Measurements from ENCODE around the gene METTL26.

METTL26 gene

GRCh38 chr16:654034-654433 lies 17.9 kb upstream of the METTL26 start:
- no peak overlapping the region for H3K27ac ChIP-seq (ENCODE audit: low read length)
- no peak overlapping the region for H3K9ac ChIP-seq (ENCODE audit: low read length in 2 of 2)
- no peaks in the 10 kb centered on the region for H3K27me3 ChIP-seq (ENCODE audit: control insufficient read depth in 1 of 2, insufficient read depth in 2 of 2, low read length in 2 of 2)
- peaks cover 0 to 3% of the 10 kb centered on the region in 2 donors for H3K36me3 ChIP-seq (ENCODE audit: control insufficient read depth in 2 of 2, insufficient read depth in 2 of 2, low read length in 2 of 2)
- H3K9me3 ChIP-seq (ENCODE audit: control insufficient read depth in 2 of 2, low read length in 2 of 2), result no peaks in the 10 kb centered on the region
- H3K4me1 ChIP-seq (ENCODE audit: control insufficient read depth, insufficient read depth, low read length), result peaks cover 13% of the 10 kb centered on the region
- H3K4me3 ChIP-seq (ENCODE audit: low read length in 2 of 2), result no peak overlapping the region

- H3K4me1 ChIP-seq (ENCODE audit: control insufficient read depth, insufficient read depth, low read length), result peaks cover 25% of the 10 kb centered on the region
- no peaks in the 10 kb centered on the region for H3K36me3 ChIP-seq (ENCODE audit: control insufficient read depth in 2 of 2, insufficient read depth in 2 of 2, low read length in 2 of 2)
- no peak overlapping the region for H3K4me3 ChIP-seq (ENCODE audit: low read length in 2 of 2)
- H3K9me3 ChIP-seq (ENCODE audit: control insufficient read depth in 2 of 2, low read length in 2 of 2), result no peaks in the 10 kb centered on the region
- no peak overlapping the region for H3K27ac ChIP-seq (ENCODE audit: low read length)
- H3K27me3 ChIP-seq (ENCODE audit: control insufficient read depth in 1 of 2, insufficient read depth in 2 of 2, low read length in 2 of 2), result no peaks in the 10 kb centered on the region
- H3K9ac ChIP-seq (ENCODE audit: low read length in 2 of 2), result no peak overlapping the region
These were observed 16.6 kb upstream of the METTL26 start for GRCh38 chr16:652454-653305.

- no peak overlapping the region for H3K27ac ChIP-seq (ENCODE audit: low read length)
- H3K4me3 ChIP-seq (ENCODE audit: low read length in 2 of 2), result no peak overlapping the region
- H3K4me1 ChIP-seq (ENCODE audit: control insufficient read depth, insufficient read depth, low read length), result peaks cover 30% of the 10 kb centered on the region
- no peak overlapping the region for H3K9ac ChIP-seq (ENCODE audit: low read length in 2 of 2)
- H3K27me3 ChIP-seq (ENCODE audit: control insufficient read depth in 1 of 2, insufficient read depth in 2 of 2, low read length in 2 of 2), result no peaks in the 10 kb centered on the region
- no peaks in the 10 kb centered on the region for H3K9me3 ChIP-seq (ENCODE audit: control insufficient read depth in 2 of 2, low read length in 2 of 2)
- H3K36me3 ChIP-seq (ENCODE audit: control insufficient read depth in 2 of 2, insufficient read depth in 2 of 2, low read length in 2 of 2), result no peaks in the 10 kb centered on the region
These were observed 15.7 kb upstream of the METTL26 start for GRCh38 chr16:651844-652243.

GRCh38 chr16:649631-650030 lies 13.5 kb upstream of the METTL26 start:
- Histone ChIP-seq H3K4me3 (ENCODE audit: low read length in 2 of 2) (peak overlapping the region; percentile 76 to 78), H3K4me1 (ENCODE audit: control insufficient read depth, insufficient read depth, low read length) (peaks cover 38% of the 10 kb centered on the region), H3K9me3 (ENCODE audit: control insufficient read depth in 2 of 2, low read length in 2 of 2) (no peaks in the 10 kb centered on the region), H3K9ac (ENCODE audit: low read length in 2 of 2) (peak overlapping the region; percentile 74 to 93), H3K36me3 (ENCODE audit: control insufficient read depth in 2 of 2, insufficient read depth in 2 of 2, low read length in 2 of 2) (no peaks in the 10 kb centered on the region), H3K27ac (ENCODE audit: low read length) (no peak overlapping the region), H3K27me3 (ENCODE audit: control insufficient read depth in 1 of 2, insufficient read depth in 2 of 2, low read length in 2 of 2) (no peaks in the 10 kb centered on the region)

GRCh38 chr16:648781-649589 lies 12.9 kb upstream of the METTL26 start, which contains the start of gene WDR90:
Gene WDR90, plus strand, starts transcription at chr16:649365. Its CDS starts 52 bp downstream, at chr16:649417.
- H3K4me3 ChIP-seq (ENCODE audit: low read length in 2 of 2), result peak within 1 kb of the TSS; percentile 76 to 78
- H3K9me3 ChIP-seq (ENCODE audit: control insufficient read depth in 2 of 2, low read length in 2 of 2), result no peaks in the 10 kb centered on the region
- H3K36me3 ChIP-seq (ENCODE audit: control insufficient read depth in 2 of 2, insufficient read depth in 2 of 2, low read length in 2 of 2), result no peaks in the 10 kb centered on the region
- peaks cover 38% of the 10 kb centered on the region for H3K4me1 ChIP-seq (ENCODE audit: control insufficient read depth, insufficient read depth, low read length)
- H3K9ac ChIP-seq (ENCODE audit: low read length in 2 of 2), result peak within 1 kb of the TSS; percentile 84 to 93
- H3K27me3 ChIP-seq (ENCODE audit: control insufficient read depth in 1 of 2, insufficient read depth in 2 of 2, low read length in 2 of 2), result no peaks in the 10 kb centered on the region
- peak within 1 kb of the TSS; percentile 80 for H3K27ac ChIP-seq (ENCODE audit: low read length)

- Histone ChIP-seq H3K4me3 (ENCODE audit: low read length in 2 of 2) (peak overlapping the region; percentile 76 to 78), H3K27ac (ENCODE audit: low read length) (peak overlapping the region; percentile 80), H3K27me3 (ENCODE audit: control insufficient read depth in 1 of 2, insufficient read depth in 2 of 2, low read length in 2 of 2) (no peaks in the 10 kb centered on the region), H3K9ac (ENCODE audit: low read length in 2 of 2) (peak overlapping the region; percentile 84 to 93), H3K36me3 (ENCODE audit: control insufficient read depth in 2 of 2, insufficient read depth in 2 of 2, low read length in 2 of 2) (no peaks in the 10 kb centered on the region), H3K4me1 (ENCODE audit: control insufficient read depth, insufficient read depth, low read length) (peaks cover 38% of the 10 kb centered on the region), H3K9me3 (ENCODE audit: control insufficient read depth in 2 of 2, low read length in 2 of 2) (no peaks in the 10 kb centered on the region)
These were observed 12.1 kb upstream of the METTL26 start for GRCh38 chr16:648071-648780.

- H3K4me1 ChIP-seq (ENCODE audit: control insufficient read depth, insufficient read depth, low read length), result peaks cover 47% of the 10 kb centered on the region
- peak overlapping the region; percentile 80 for H3K27ac ChIP-seq (ENCODE audit: low read length)
- no peaks in the 10 kb centered on the region for H3K27me3 ChIP-seq (ENCODE audit: control insufficient read depth in 1 of 2, insufficient read depth in 2 of 2, low read length in 2 of 2)
- H3K9ac ChIP-seq (ENCODE audit: low read length in 2 of 2), result no peak overlapping the region
- H3K36me3 ChIP-seq (ENCODE audit: control insufficient read depth in 2 of 2, insufficient read depth in 2 of 2, low read length in 2 of 2), result no peaks in the 10 kb centered on the region
- no peaks in the 10 kb centered on the region for H3K9me3 ChIP-seq (ENCODE audit: control insufficient read depth in 2 of 2, low read length in 2 of 2)
- no peak overlapping the region for H3K4me3 ChIP-seq (ENCODE audit: low read length in 2 of 2)
These were observed 11.2 kb upstream of the METTL26 start for GRCh38 chr16:647173-647902.

GRCh38 chr16:646679-647172 lies 10.6 kb upstream of the METTL26 start:
- H3K4me1 ChIP-seq (ENCODE audit: control insufficient read depth, insufficient read depth, low read length), result peaks cover 48% of the 10 kb centered on the region
- H3K9me3 ChIP-seq (ENCODE audit: control insufficient read depth in 2 of 2, low read length in 2 of 2), result no peaks in the 10 kb centered on the region
- H3K9ac ChIP-seq (ENCODE audit: low read length in 2 of 2), result no peak overlapping the region
- H3K36me3 ChIP-seq (ENCODE audit: control insufficient read depth in 2 of 2, insufficient read depth in 2 of 2, low read length in 2 of 2), result no peaks in the 10 kb centered on the region
- H3K4me3 ChIP-seq (ENCODE audit: low read length in 2 of 2), result no peak overlapping the region
- no peak overlapping the region for H3K27ac ChIP-seq (ENCODE audit: low read length)
- H3K27me3 ChIP-seq (ENCODE audit: control insufficient read depth in 1 of 2, insufficient read depth in 2 of 2, low read length in 2 of 2), result no peaks in the 10 kb centered on the region

- H3K4me1 ChIP-seq (ENCODE audit: control insufficient read depth, insufficient read depth, low read length), result peaks cover 54% of the 10 kb centered on the region
- H3K27me3 ChIP-seq (ENCODE audit: control insufficient read depth in 1 of 2, insufficient read depth in 2 of 2, low read length in 2 of 2), result no peaks in the 10 kb centered on the region
- no peak overlapping the region for H3K9ac ChIP-seq (ENCODE audit: low read length in 2 of 2)
- H3K36me3 ChIP-seq (ENCODE audit: control insufficient read depth in 2 of 2, insufficient read depth in 2 of 2, low read length in 2 of 2), result no peaks in the 10 kb centered on the region
- no peak overlapping the region for H3K4me3 ChIP-seq (ENCODE audit: low read length in 2 of 2)
- no peak overlapping the region for H3K27ac ChIP-seq (ENCODE audit: low read length)
- H3K9me3 ChIP-seq (ENCODE audit: control insufficient read depth in 2 of 2, low read length in 2 of 2), result no peaks in the 10 kb centered on the region
These were observed 10.0 kb upstream of the METTL26 start for GRCh38 chr16:645852-646678.

Data from stomach smooth muscle (tissue), 2 donors.